Tibial nerve (tissue), 3 donors: ENCODE measurements around the gene TBC1D4.

Experiments
- CTCF ChIP-seq, 5 experiments: fragments of 200-600 bp in 3 of 5; fragments of 450-650 bp in 2 of 5; sonication (generic) in 3 of 5; IDR thresholded peaks; one replicate each; pipeline ENCODE4 v1.5.1; 2016 to 2019; ENCODE audit warnings: antibody characterized with exemption in 5 of 5, mild to moderate bottlenecking in 3 of 5, moderate library complexity in 2 of 5
- POLR2A ChIP-seq, 2 donors: fragments of 450-650 bp; IDR thresholded peaks; one replicate each; pipeline ENCODE4 v1.6.1; 2017; ENCODE audit warnings: antibody characterized with exemption in 2 of 2, mild to moderate bottlenecking in 2 of 2, moderate library complexity in 2 of 2

GRCh38 chr13:75305059-75305458 is 176.9 kb downstream of the TBC1D4 start:
- TF ChIP-seq CTCF (IDR thresholded peaks at IDR 0.05) (no peak), POLR2A (IDR thresholded peaks at IDR 0.05) (no peak)
